Lower lobe of right lung (tissue), 2 donors: ENCODE results near the gene RELL1. TPM values are rescaled to one million over a fixed set of nuclear protein-coding genes. Genes with fewer than 3 reads are reported as not detected.

ENCODE experiments used
- ATAC-seq, 2 donors: fragments of 200-7000 bp; cut with Tn5 transposase; one replicate each; pipeline ENCODE4 v1.9.1; 2020 to 2022; ENCODE audit warnings: mild to moderate bottlenecking in 2 of 2, moderate library complexity in 2 of 2
- DNase-seq: peaks from one replicate; pipeline ENCODE4 v3.0.0-alpha.2; 2020
- H3K27ac ChIP-seq: fragments of 200-600 bp; one replicate; pipeline ENCODE4 v1.8.0; 2022
- H3K27me3 ChIP-seq: fragments of 200-600 bp; one replicate; pipeline ENCODE4 v1.8.0; 2022; ENCODE audit warnings: low read depth
- H3K36me3 ChIP-seq: fragments of 200-600 bp; one replicate; pipeline ENCODE4 v1.8.0; 2022; ENCODE audit warnings: mild to moderate bottlenecking
- H3K4me1 ChIP-seq: fragments of 200-600 bp; one replicate; pipeline ENCODE4 v1.8.0; 2022
- H3K4me3 ChIP-seq: fragments of 200-600 bp; one replicate; pipeline ENCODE4 v1.8.0; 2022; ENCODE audit warnings: mild to moderate bottlenecking
- H3K9me3 ChIP-seq: fragments of 200-600 bp; one replicate; pipeline ENCODE4 v1.8.0; 2022
- intact Hi-C: fragments of 100-400 bp; cut with DNase I; formaldehyde crosslinking; loops from one replicate; pipeline ENCODE4 v1.11.0; 2022
- total RNA-seq: library from RNA; stranded (reverse); fragmentation: NEBNext Ultra II Directional; extraction: Animal tissue kit (Norgen Biotek cat#: 25700); gene quantifications from one replicate; pipeline ENCODE4 v1.2.1, GENCODE V29; 2021
- TF ChIP-seq, protein P1 (sequence below): fragments of 200-600 bp; IDR thresholded peaks from one replicate; pipeline ENCODE4 v1.8.0; 2022; ENCODE audit warnings: antibody characterized with exemption, mild to moderate bottlenecking
- donor health status: DM: no; HTN: yes; CAD: no; lungs with severe emphysema.

RELL1 gene
- total RNA-seq, 1 donor from 2014 or later: 33.5 TPM

DNA sequence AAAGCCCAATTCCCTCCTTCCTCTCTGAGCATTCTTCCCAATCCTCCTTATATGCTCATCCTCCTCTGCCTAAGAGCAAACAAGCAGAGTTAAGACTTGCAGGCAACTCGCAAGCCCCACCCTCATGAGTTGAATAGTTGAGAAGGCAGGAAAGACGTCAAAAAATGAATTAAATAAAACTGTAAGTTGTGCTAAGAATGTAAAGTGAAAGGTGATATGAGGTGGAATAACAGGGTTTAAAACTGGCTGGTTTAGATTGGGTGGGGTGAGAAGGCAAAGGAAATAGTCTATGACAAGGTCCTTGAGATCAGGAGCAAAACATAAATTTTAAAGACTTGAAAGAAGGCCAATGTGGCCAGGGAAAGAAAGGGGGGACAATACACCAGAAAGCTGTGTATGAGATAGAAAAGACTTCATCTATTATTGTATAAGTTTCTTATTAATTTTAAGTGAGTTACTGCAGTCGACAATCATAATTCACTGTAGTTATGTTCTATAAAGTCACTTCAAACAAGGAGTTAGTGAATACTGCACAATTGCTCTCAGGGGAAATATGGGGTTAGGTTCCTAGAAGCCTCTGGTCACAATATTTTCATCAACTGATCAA is 124.9 kb downstream of the RELL1 start:
- intact Hi-C loops: no loop called here
- Histone ChIP-seq H3K4me3 (no peak overlapping the region), H3K27ac (no peak overlapping the region), H3K9me3 (no peaks in the 10 kb centered on the region), H3K36me3 (no peaks in the 10 kb centered on the region), H3K4me1 (no peaks in the 10 kb centered on the region), H3K27me3 (no peaks in the 10 kb centered on the region)
- no peak for DNase-seq
- ATAC-seq: no peak
- TF ChIP-seq, protein P1, sequence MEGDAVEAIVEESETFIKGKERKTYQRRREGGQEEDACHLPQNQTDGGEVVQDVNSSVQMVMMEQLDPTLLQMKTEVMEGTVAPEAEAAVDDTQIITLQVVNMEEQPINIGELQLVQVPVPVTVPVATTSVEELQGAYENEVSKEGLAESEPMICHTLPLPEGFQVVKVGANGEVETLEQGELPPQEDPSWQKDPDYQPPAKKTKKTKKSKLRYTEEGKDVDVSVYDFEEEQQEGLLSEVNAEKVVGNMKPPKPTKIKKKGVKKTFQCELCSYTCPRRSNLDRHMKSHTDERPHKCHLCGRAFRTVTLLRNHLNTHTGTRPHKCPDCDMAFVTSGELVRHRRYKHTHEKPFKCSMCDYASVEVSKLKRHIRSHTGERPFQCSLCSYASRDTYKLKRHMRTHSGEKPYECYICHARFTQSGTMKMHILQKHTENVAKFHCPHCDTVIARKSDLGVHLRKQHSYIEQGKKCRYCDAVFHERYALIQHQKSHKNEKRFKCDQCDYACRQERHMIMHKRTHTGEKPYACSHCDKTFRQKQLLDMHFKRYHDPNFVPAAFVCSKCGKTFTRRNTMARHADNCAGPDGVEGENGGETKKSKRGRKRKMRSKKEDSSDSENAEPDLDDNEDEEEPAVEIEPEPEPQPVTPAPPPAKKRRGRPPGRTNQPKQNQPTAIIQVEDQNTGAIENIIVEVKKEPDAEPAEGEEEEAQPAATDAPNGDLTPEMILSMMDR: no peak

Other genes starting within 250 kb of the RELL1 start
- 28.7 TPM for gene PGM2, start 140.3 kb upstream of the RELL1 start, total RNA-seq
- 56.5 TPM for gene TBC1D1, start 204.7 kb upstream of the RELL1 start, total RNA-seq